ENCODE results near the gene AKAP6.

Gene AKAP6

GRCh38 chr14:32820682-32821081 is 491.6 kb downstream of the AKAP6 start:
- DNase-seq (ENCODE audit: low read depth) = no peak

DNA sequence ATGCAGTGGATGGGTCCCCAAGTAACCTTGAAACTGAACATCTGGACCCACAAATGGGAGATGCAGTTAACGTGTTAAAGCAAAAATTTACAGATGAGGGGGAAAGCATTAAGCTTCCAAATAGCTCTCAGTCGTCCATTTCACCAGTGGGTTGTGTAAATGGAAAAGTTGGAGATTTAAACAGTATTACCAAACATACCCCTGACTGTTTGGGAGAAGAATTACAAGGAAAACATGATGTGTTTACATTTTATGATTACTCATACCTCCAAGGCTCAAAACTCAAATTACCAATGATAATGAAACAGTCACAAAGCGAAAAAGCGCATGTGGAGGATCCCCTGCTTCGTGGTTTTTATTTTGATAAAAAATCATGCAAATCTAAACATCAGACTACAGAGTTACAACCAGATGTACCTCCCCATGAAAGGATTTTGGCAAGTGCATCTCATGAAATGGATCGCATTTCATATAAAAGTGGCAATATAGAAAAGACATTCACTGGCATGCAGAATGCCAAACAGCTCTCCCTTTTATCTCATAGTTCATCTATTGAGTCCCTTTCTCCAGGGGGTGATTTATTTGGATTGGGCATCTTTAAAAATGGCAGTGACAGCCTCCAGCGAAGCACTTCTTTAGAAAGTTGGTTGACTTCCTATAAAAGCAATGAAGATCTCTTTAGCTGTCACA is 493.0 kb downstream of the AKAP6 start:
- DNase-seq (ENCODE audit: low read depth) = no peak

DNA sequence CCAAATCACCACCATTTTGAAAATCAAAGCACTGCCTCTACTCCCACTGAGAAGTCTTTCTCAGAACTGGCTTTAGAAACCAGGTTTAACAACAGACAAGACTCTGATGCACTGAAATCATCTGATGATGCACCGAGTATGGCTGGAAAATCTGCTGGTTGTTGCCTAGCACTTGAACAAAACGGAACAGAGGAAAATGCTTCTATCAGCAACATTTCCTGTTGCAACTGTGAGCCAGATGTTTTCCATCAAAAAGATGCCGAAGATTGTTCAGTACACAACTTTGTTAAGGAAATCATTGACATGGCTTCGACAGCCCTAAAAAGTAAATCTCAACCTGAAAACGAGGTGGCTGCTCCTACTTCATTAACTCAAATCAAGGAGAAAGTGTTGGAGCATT is 494.6 kb downstream of the AKAP6 start:
- DNase-seq (ENCODE audit: low read depth) = no peak

DNA sequence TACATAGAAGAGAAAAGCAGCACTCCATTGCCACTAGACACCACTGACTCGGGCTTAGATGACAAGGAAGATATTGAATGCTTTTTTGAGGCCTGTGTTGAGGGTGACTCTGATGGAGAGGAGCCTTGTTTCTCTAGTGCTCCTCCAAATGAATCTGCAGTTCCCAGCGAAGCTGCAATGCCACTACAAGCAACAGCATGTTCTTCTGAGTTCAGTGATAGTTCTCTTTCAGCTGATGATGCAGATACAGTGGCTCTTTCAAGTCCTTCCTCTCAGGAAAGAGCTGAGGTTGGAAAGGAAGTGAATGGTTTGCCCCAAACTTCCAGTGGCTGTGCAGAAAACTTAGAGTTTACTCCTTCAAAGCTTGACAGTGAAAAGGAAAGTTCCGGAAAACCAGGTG is 495.1 kb downstream of the AKAP6 start:
- DNase-seq (ENCODE audit: low read depth) = no peak

- DNase-seq (ENCODE audit: low read depth) = no peak
These were observed 496.0 kb downstream of the AKAP6 start for GRCh38 chr14:32825058-32825457.

- DNase-seq (ENCODE audit: low read depth) = no peak
These were observed 497.4 kb downstream of the AKAP6 start for GRCh38 chr14:32826404-32827082.

DNA sequence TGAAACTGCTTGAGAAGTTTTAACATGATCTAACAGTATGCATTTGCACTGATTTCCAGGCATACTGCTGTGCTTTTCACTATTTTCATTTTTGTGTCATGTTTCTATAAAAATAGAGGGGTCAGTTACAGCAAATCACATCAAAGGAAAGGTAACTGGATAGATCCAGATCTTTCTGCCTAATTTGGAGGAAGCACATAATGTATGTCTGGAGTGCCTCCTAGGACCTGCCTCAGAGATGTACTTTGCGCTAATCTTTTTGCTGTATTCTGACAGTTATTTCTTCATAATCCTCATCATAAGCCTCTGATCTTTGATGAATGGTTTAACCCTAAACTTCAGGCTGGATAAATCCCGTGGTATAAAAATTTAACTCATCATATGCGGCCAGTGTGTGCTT is 498.4 kb downstream of the AKAP6 start:
- DNase-seq (ENCODE audit: low read depth) = no peak

DNA sequence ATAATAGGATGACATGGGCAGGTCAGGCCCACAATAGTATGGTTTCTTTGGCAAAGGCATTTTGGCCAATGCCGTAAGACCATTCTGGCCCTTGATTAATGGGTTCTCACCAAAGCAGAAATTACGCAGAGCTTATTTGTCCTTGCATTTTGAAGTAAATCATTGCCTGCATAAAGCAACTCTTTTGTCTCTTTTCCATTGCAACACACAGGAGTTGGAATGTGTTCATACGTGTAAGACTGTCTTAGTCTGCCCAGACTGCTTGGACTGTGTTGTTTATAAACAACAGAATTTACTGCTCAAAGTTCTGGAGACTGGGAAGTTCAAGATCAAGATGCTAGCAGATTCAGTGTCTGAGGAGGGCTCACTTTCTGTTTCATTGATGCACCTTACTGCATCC is 506.8 kb downstream of the AKAP6 start:
- no peak for DNase-seq (ENCODE audit: low read depth)

- DNase-seq (ENCODE audit: low read depth) = no peak
These were observed 512.6 kb downstream of the AKAP6 start for GRCh38 chr14:32841698-32842097.

DNA sequence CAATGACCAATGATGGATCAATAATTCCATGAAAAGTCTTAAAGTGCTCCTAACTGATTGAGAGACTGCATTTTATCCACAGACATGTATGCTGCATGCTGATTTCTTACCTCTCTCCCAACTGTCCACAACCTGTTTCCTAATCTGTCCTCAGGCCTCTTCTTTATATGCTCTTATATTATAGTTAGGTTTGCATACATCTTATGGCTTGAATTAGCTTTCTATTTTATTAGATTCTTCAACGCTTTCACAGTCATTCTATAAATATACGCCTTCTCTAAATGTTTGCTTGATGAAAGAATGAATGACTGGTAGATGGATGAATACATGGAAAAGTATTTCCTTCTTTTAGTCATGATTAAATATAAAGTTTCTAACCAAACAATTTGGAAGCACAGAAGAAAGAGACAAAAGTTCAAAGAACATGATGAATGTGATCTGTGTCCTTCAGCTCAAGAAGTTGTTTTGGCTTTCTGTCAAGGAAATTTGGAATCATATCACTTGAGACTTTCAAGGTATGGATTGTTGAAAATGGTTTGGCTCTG is 517.8 kb downstream of the AKAP6 start:
- DNase-seq (ENCODE audit: low read depth) = no peak

- no peak for DNase-seq (ENCODE audit: low read depth)
These were observed 518.8 kb downstream of the AKAP6 start for GRCh38 chr14:32847867-32848266.

- DNase-seq (ENCODE audit: low read depth) = no peak
These were observed 536.8 kb downstream of the AKAP6 start for GRCh38 chr14:32865827-32866376.

DNA sequence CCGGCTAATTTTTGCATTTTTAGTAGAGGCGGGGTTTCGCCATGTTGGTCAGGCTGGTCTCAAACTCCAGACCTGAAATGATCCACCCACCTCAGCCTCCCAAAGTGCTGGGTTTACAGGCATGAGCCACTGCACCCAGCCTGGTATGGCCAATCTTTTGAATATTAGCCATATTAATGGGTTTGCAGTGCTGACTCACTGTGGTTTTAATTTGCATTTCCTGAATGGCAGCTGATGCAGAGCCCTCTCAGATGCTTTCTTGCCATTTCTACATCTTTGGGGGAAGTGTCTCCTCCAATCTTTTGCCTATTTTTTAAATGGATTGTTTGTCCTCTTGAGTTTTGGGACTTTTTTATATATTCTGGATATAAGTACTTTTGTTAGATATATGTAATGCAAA is 554.1 kb downstream of the AKAP6 start:
- no peak for DNase-seq (ENCODE audit: low read depth)

Measured in stimulated activated CD4-positive, alpha-beta T cell treated with anti-CD3 and anti-CD28 coated beads, Interleukin-2, amount 100 ng/mL, for 4 hours (primary cell).